T-cell (primary cell): ENCODE data around the gene TMEM38B. TPM values are rescaled to one million over a fixed set of nuclear protein-coding genes. Genes with fewer than 3 reads are reported as not detected.

Experiments used
- ATAC-seq, 4 experiments: fragments of 200-7000 bp in 3 of 4; fragments of 150-1000 bp in 1 of 4; cut with Tn5 transposase; replicated peaks in 1 of 4; 1 replicate in 3 of 4; 2 replicates in 1 of 4; pipeline ENCODE4 v1.10.0; 2021; ENCODE audit warnings: moderate library complexity in 3 of 4, mild to moderate bottlenecking in 2 of 4, moderate number of reproducible peaks in 1 of 4
- CTCF ChIA-PET, 2 donors: fragments of 300-600 bp; sonication (Branson Sonifier 250); formaldehyde crosslinking; loops; one replicate each; lab custom pipeline; 2022; ENCODE audit warnings: antibody characterized with exemption in 2 of 2; lab: Charles Lee
- POLR2A ChIA-PET, 2 donors: fragments of 300-600 bp; sonication (Branson Sonifier 250); formaldehyde crosslinking; loops; one replicate each; lab custom pipeline; 2022; ENCODE audit warnings: antibody characterized with exemption in 2 of 2; lab: Charles Lee
- DNase-seq, 35 experiments: peaks; one replicate each; pipeline versions ENCODE4 v3.0.0 to v3.0.0-alpha.2; 2013 to 2023
- H3K27ac ChIP-seq: one replicate; pipeline ENCODE4 v1.5.1; 2013; ENCODE audit warnings: low read length
- H3K27me3 ChIP-seq, 2 experiments: replicated peaks in 1 of 2; 1 replicate in 1 of 2; 2 replicates in 1 of 2; pipeline versions ENCODE4 v1.6.1 to v1.7.0; 2013; ENCODE audit warnings: low read length in 1 of 2, mixed read lengths in 1 of 2; ENCODE audit not compliant: control insufficient read depth in 2 of 2, insufficient read depth in 2 of 2; ENCODE audit errors: extremely low read depth in 1 of 2
- H3K36me3 ChIP-seq, 2 donors: 1 replicate in 1 of 2; 2 replicates in 1 of 2; pipeline versions ENCODE4 v1.6.1 to v1.7.0; 2013; ENCODE audit warnings: low read length in 1 of 2; ENCODE audit not compliant: control insufficient read depth in 2 of 2, insufficient read depth in 1 of 2; ENCODE audit errors: extremely low read depth in 1 of 2
- H3K4me1 ChIP-seq, 2 experiments: 1 replicate in 1 of 2; 2 replicates in 1 of 2; pipeline versions ENCODE4 v1.6.1 to v1.7.0; 2013; ENCODE audit warnings: low read length in 2 of 2, mixed read lengths in 1 of 2; ENCODE audit not compliant: insufficient read depth in 2 of 2, control insufficient read depth in 1 of 2; ENCODE audit errors: extremely low read depth in 1 of 2
- H3K4me3 ChIP-seq, 2 donors: 1 replicate in 1 of 2; 2 replicates in 1 of 2; pipeline versions ENCODE4 v1.5.1 to v1.7.0; 2013; ENCODE audit warnings: mild to moderate bottlenecking in 2 of 2, low read length in 1 of 2, moderate library complexity in 1 of 2; ENCODE audit not compliant: control insufficient read depth in 1 of 2; ENCODE audit errors: extremely low read depth in 1 of 2
- H3K9me3 ChIP-seq: 2 replicates; pipeline ENCODE4 v1.7.0; 2013
- H3K27ac Mint-ChIP-seq, 2 donors: one replicate each; pipeline ENCODE4 v1.8.0; 2020 to 2021; ENCODE audit warnings: mild to moderate bottlenecking in 2 of 2, mixed read lengths in 2 of 2
- H3K27me3 Mint-ChIP-seq, 2 donors: one replicate each; pipeline ENCODE4 v1.8.0; 2021 to 2022; ENCODE audit warnings: mixed read lengths in 2 of 2
- H3K36me3 Mint-ChIP-seq: one replicate; pipeline ENCODE4 v1.8.0; 2021; ENCODE audit warnings: mixed read lengths
- H3K4me1 Mint-ChIP-seq, 3 donors: one replicate each; pipeline ENCODE4 v1.8.0; 2020 to 2022; ENCODE audit warnings: mixed read lengths in 3 of 3, mild to moderate bottlenecking in 1 of 3
- H3K4me3 Mint-ChIP-seq, 3 donors: one replicate each; pipeline ENCODE4 v1.8.0; 2020 to 2022; ENCODE audit warnings: mild to moderate bottlenecking in 3 of 3, mixed read lengths in 3 of 3, moderate library complexity in 3 of 3
- H3K9me3 Mint-ChIP-seq, 3 donors: one replicate each; pipeline ENCODE4 v1.8.0; 2020 to 2022; ENCODE audit warnings: mixed read lengths in 3 of 3
- WGBS: methylation state at CpG from one replicate; pipeline ENCODE4 v1.1.5; 2013; ENCODE audit warnings: missing lambda C conversion rate; ENCODE audit not compliant: insufficient coverage; 5-methylcytosine and 5-hydroxymethylcytosine counted together
- total RNA-seq, 35 experiments: library from RNA in 6 of 35; stranded (reverse) in 6 of 35; fragments of 120-200 nt in 1 of 35; gene quantifications; one replicate each; pipeline versions ENCODE4 v1.2.1 to v1.2.4 and lab custom pipeline; 2013 to 2026

TMEM38B gene
- total RNA-seq, 5 donors from 2014 or later (not counting 1 experiment from before 2014, with no cell fraction given): 11.5 to 14.9 (median 13.8) TPM

DNA sequence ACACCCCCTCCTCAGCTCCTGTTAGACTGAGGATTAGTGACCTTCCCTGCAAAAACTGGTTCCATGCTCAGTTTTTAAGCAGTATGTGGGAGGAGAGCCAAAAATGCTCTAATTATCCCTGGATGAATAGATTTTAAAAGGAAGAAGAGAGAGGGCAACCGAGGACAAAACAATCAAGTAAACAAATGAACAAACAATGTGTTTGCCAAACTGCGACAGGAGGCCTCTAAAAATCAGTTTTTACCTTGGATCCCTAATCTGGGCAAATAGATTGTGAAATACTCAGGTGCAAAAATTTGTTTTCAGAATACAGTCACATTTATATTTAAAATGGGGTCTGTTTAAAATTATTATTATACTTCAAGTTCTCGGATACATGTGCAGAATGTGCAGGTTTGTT is 23.6 kb upstream of the TMEM38B start:
- Mint-ChIP-seq H3K27me3 (peaks cover 3 to 5% of the 10 kb centered on the region in 2 donors), H3K36me3 (no peaks in the 10 kb centered on the region), H3K27ac (no peak overlapping the region), H3K4me3 (no peak overlapping the region), H3K4me1 (peaks cover 0 to 4% (median 0%) of the 10 kb centered on the region in 3 donors), H3K9me3 (no peaks in the 10 kb centered on the region)
- H3K4me1 ChIP-seq: no peaks in the 10 kb centered on the region
- H3K9me3 ChIP-seq: no peaks in the 10 kb centered on the region
- H3K4me3 ChIP-seq: no peak overlapping the region
- ChIA-PET POLR2A (no interaction called here), CTCF (no interaction called here)
- H3K36me3 ChIP-seq: no peaks in the 10 kb centered on the region
- ATAC-seq (no peak), DNase-seq (no peak)
- H3K27ac ChIP-seq: no peak overlapping the region
- peaks cover 0 to 4% of the 10 kb centered on the region in 2 experiments for H3K27me3 ChIP-seq
- 57% methylated on average over 1 of the region's 3 CpGs for WGBS

DNA sequence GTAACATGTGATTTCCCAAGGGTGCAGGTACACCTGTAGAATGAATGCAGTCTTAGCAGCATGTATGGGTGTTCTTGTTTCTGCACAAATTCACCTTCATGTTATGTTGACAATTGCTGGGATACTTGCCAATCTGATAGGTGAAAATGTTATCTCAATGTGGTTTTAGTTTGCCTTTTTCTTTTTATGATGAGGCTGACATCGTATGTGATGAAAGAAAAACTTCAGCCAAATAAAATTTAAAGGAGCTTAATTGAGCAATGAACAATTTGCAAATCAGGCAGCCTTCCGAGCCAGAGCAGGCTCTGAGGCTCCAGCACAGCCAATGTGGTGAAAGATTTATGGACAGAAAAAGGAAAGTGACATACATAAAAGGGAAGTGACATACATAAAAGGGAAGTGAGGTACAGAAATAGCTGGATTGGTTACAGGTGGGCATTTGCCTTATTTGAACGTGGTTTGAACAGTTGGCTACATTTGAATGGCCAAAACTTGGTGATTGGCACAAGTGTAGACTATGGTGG is 21.6 kb upstream of the TMEM38B start:
- Histone ChIP-seq H3K27me3 (peaks cover 0 to 4% of the 10 kb centered on the region in 2 experiments), H3K4me1 (no peaks in the 10 kb centered on the region), H3K36me3 (no peaks in the 10 kb centered on the region), H3K9me3 (no peaks in the 10 kb centered on the region), H3K27ac (no peak overlapping the region), H3K4me3 (no peak overlapping the region)
- Mint-ChIP-seq H3K9me3 (no peaks in the 10 kb centered on the region), H3K27me3 (peaks cover 3% of the 10 kb centered on the region in 2 donors), H3K36me3 (no peaks in the 10 kb centered on the region), H3K4me3 (no peak overlapping the region), H3K27ac (no peak overlapping the region), H3K4me1 (peaks cover 0 to 4% (median 0%) of the 10 kb centered on the region in 3 donors)
- DNase-seq (no peak), ATAC-seq (no peak)
- 22% methylated on average over 2 of the region's 3 CpGs for WGBS
- ChIA-PET POLR2A (no interaction called here), CTCF (no interaction called here)

DNA sequence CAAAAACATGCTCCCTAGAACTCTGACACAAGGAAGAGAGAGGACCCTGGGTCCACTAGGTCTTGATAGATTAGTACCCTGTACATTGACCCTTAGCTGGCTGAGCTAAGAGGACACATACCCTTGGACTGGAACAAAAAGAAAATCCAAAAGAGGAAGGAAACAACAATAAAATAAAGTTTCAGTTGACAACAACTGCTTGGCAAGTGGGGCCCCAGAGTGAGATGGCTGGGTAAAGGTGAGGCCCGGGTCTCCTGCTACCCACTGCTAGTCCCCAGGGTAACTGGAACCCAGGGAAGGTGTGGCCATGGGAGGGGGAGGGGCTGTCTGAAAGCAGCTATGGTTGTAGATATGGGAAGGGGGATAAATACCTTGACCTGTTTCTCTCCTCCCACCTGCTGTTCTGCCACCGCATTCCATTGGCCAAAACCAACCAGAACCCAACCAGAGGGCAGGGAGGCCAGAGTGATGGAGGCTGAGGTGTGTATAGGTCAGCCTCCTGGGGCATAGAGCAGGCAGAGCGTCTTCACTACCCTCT is 20.4 kb upstream of the TMEM38B start:
- H3K27me3 Mint-ChIP-seq: peaks cover 3% of the 10 kb centered on the region in 2 donors
- H3K9me3 Mint-ChIP-seq: no peaks in the 10 kb centered on the region
- 0% methylated on average over 1 of the region's 3 CpGs for WGBS
- H3K36me3 Mint-ChIP-seq: no peaks in the 10 kb centered on the region
- no peak overlapping the region for H3K4me3 ChIP-seq
- peaks cover 0 to 4% (median 0%) of the 10 kb centered on the region in 3 donors for H3K4me1 Mint-ChIP-seq
- DNase-seq: no peak
- H3K27ac Mint-ChIP-seq: no peak overlapping the region
- ChIA-PET POLR2A (no interaction called here), CTCF (interaction anchor here in 1 of 2 donors (0.5 kb wide), 1 partner anchor 506 kb away, joined by 3 read pairs; no protein-coding TSS in a partner anchor)
- no peak overlapping the region for H3K27ac ChIP-seq
- H3K36me3 ChIP-seq: no peaks in the 10 kb centered on the region
- no peaks in the 10 kb centered on the region for H3K4me1 ChIP-seq
- no peak for ATAC-seq
- H3K9me3 ChIP-seq: no peaks in the 10 kb centered on the region
- H3K27me3 ChIP-seq: peaks cover 0 to 4% of the 10 kb centered on the region in 2 experiments
- no peak overlapping the region for H3K4me3 Mint-ChIP-seq

DNA sequence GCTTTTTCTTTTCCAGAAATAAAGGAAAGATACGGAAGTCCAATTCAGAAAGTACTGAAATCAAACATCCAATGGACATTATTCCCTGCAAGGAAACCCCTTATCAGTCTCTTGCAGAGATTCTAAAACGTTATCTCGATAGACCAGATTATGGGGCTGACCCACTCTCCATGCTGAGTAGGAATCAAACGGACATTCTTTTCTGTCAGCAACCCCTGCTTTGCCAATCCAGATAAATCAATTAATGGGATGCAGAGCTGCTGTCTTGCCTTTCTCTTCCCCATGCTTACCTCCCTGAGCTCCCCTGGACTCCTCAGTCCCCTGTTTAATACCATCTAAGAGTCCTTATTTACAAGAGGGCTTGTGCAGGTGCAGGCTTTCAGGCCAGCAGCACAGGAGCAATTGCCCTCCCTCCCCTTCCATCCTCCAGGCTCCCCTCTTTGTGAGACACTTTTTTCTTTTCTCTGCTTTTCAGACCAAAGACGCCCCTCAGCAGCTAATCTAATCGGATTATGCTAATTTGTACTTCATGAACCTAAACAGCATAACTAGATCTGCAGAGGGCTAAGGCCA is 17.9 kb upstream of the TMEM38B start:
- POLR2A ChIA-PET: no interaction called here
- CTCF ChIA-PET: no interaction called here
- no peak overlapping the region for H3K27ac Mint-ChIP-seq

DNA sequence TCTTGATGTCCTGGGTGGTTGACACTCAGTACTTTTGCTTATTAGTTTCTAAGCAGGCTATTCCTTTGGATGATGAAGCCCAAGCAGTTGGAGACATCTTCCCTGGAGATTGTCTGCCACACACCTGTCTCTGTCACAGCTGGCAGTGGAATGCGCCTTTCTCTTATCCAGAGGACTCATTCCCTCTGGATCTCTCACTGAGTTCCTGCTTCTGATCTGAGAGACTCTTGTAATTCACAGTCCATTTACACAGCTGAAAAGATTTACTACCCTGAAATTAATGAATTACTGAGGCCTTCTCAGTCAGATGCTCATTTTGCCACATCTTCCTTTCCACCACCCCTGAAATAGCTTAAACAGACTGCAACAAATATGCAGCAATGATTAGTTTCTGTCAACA is 16.2 kb upstream of the TMEM38B start:
- no peaks in the 10 kb centered on the region for H3K4me1 Mint-ChIP-seq
- ChIA-PET POLR2A (no interaction called here), CTCF (no interaction called here)
- H3K27ac ChIP-seq: no peak overlapping the region
- DNase-seq (no peak), ATAC-seq (no peak)
- no peaks in the 10 kb centered on the region for H3K36me3 ChIP-seq
- no peaks in the 10 kb centered on the region for H3K9me3 Mint-ChIP-seq
- 91% methylated on average over 1 of the region's 1 CpG for WGBS
- no peak overlapping the region for H3K27ac Mint-ChIP-seq
- no peaks in the 10 kb centered on the region for H3K36me3 Mint-ChIP-seq
- H3K4me3 Mint-ChIP-seq: no peak overlapping the region
- H3K27me3 Mint-ChIP-seq: no peaks in the 10 kb centered on the region
- no peaks in the 10 kb centered on the region for H3K9me3 ChIP-seq
- no peaks in the 10 kb centered on the region for H3K4me1 ChIP-seq
- no peak overlapping the region for H3K4me3 ChIP-seq
- H3K27me3 ChIP-seq: peaks cover 0 to 4% of the 10 kb centered on the region in 2 experiments

More for the DNA sequence above, 17.9 kb upstream of the TMEM38B start:
- Mint-ChIP-seq H3K36me3 (no peaks in the 10 kb centered on the region), H3K27me3 (no peaks in the 10 kb centered on the region), H3K4me3 (no peak overlapping the region), H3K9me3 (no peaks in the 10 kb centered on the region), H3K4me1 (peaks cover 0 to 4% (median 0%) of the 10 kb centered on the region in 3 donors)
- Histone ChIP-seq H3K27ac (no peak overlapping the region), H3K36me3 (no peaks in the 10 kb centered on the region), H3K9me3 (no peaks in the 10 kb centered on the region), H3K4me3 (no peak overlapping the region), H3K27me3 (peaks cover 0 to 4% of the 10 kb centered on the region in 2 experiments), H3K4me1 (no peaks in the 10 kb centered on the region)
- DNase-seq: no peak
- WGBS: 95% methylated on average over 4 of the region's 6 CpGs
- ATAC-seq: no peak

DNA sequence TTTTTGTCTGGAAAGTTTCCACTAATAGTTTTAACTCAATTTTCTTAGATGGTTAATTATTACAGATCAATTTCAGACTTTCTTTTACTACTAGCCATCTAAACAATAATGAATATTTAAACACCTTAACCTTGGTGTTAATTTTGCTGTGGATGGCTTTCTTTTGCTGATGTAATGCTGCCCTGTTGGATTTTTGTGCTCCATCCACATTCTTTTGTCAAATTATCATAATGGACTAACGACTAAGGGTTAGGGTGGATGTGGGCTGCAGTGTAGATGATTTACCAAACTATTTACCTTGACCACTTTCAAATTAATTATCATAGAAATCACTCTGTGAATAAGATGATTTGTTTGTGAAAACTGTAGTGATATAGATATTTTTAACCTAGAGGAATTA is 15.6 kb upstream of the TMEM38B start:
- WGBS: no CpG with 5 or more reads among the region's 1 CpG

More for the DNA sequence above, 15.6 kb upstream of the TMEM38B start:
- H3K9me3 Mint-ChIP-seq: no peaks in the 10 kb centered on the region
- Histone ChIP-seq H3K9me3 (no peaks in the 10 kb centered on the region), H3K27me3 (peaks cover 0 to 4% of the 10 kb centered on the region in 2 experiments), H3K36me3 (no peaks in the 10 kb centered on the region), H3K4me1 (no peaks in the 10 kb centered on the region), H3K4me3 (no peak overlapping the region), H3K27ac (no peak overlapping the region)
- DNase-seq (no peak), ATAC-seq (no peak)
- no peaks in the 10 kb centered on the region for H3K4me1 Mint-ChIP-seq
- no peaks in the 10 kb centered on the region for H3K36me3 Mint-ChIP-seq
- H3K27me3 Mint-ChIP-seq: no peaks in the 10 kb centered on the region
- ChIA-PET POLR2A (no interaction called here), CTCF (no interaction called here)
- no peak overlapping the region for H3K27ac Mint-ChIP-seq
- no peak overlapping the region for H3K4me3 Mint-ChIP-seq
